Endothelial cell of umbilical vein (primary cell): ENCODE data around the gene VPS26C. TPM values are rescaled to one million over a fixed set of nuclear protein-coding genes. Genes with fewer than 3 reads are reported as not detected.

Experiments used
- BruUV-seq: library from RNA; stranded (reverse); fragments of 400-500 nt; replicated peaks from 2 replicates; lab custom pipeline; 2021; lab: Mats Ljungman, UMichigan
- CTCF ChIA-PET: fragments of 300-600, 350-600 bp; sonication (Branson Sonifier 250); formaldehyde crosslinking; loops from one replicate; lab custom pipeline; 2021; ENCODE audit warnings: antibody characterized with exemption, inconsistent platforms; lab: Charles Lee
- POLR2A ChIA-PET: fragments of 300-600, 350-600 bp; sonication (Branson Sonifier 250); formaldehyde crosslinking; loops from one replicate; lab custom pipeline; 2021; ENCODE audit warnings: antibody characterized with exemption, inconsistent platforms; lab: Charles Lee
- DNase-seq: peaks from one replicate; pipeline ENCODE4 v3.0.0-alpha.2; 2011; ENCODE audit warnings: low read depth, low spot score
- FAIRE-seq: peaks from 2 replicates; lab custom pipeline; 2011; peaks lifted over from hg19 to GRCh38; lab: Jason Lieb, UNC
- H2AFZ ChIP-seq: 2 replicates; pipeline ENCODE4 v1.6.0; 2012; ENCODE audit warnings: low read depth, low read length, control low read depth, inconsistent platforms
- H3K27ac ChIP-seq: 2 replicates; pipeline ENCODE4 v1.5.1; 2011; ENCODE audit warnings: low read depth, mild to moderate bottlenecking, control low read depth, low read length, moderate library complexity; ENCODE audit not compliant: insufficient read depth
- H3K27me3 ChIP-seq, 2 experiments: 2 replicates each; pipeline versions ENCODE4 v1.6.0 to v1.6.1; 2011; ENCODE audit warnings: low read length in 2 of 2, mixed read lengths in 1 of 2; ENCODE audit not compliant: control insufficient read depth in 2 of 2, insufficient read depth in 2 of 2
- H3K36me3 ChIP-seq, 2 experiments: 2 replicates in 1 of 2; 3 replicates in 1 of 2; pipeline ENCODE4 v1.5.1; 2011; ENCODE audit warnings: low read length in 2 of 2, mild to moderate bottlenecking in 1 of 2, moderate library complexity in 1 of 2; ENCODE audit not compliant: control insufficient read depth in 2 of 2, insufficient read depth in 2 of 2; ENCODE audit errors: extremely low read depth in 1 of 2
- H3K4me1 ChIP-seq: 3 replicates; pipeline ENCODE4 v1.5.1; 2011; ENCODE audit warnings: mild to moderate bottlenecking, low read length; ENCODE audit not compliant: control insufficient read depth, insufficient read depth; ENCODE audit errors: extremely low read depth
- H3K4me2 ChIP-seq: 2 replicates; pipeline ENCODE4 v1.6.1; 2011; ENCODE audit warnings: low read length, control low read depth, mixed read lengths; ENCODE audit not compliant: insufficient read depth
- H3K4me3 ChIP-seq, 3 experiments: fragments of 200-600 bp in 1 of 3; sonication (generic), shearing (Covaris generic) in 1 of 3; replicated peaks in 1 of 3; 2 replicates each; pipeline ENCODE4 v1.5.1; 2011 to 2016; ENCODE audit warnings: control low read depth in 3 of 3, low read length in 3 of 3, mild to moderate bottlenecking in 2 of 3, inconsistent platforms in 1 of 3, low read depth in 1 of 3, moderate library complexity in 1 of 3; ENCODE audit not compliant: insufficient read depth in 1 of 3
- H3K79me2 ChIP-seq: 2 replicates; pipeline ENCODE4 v1.6.0; 2012; ENCODE audit warnings: low read length, inconsistent platforms; ENCODE audit not compliant: control insufficient read depth, insufficient read depth
- H3K9ac ChIP-seq: replicated peaks from 2 replicates; pipeline ENCODE3; 2011; ENCODE audit warnings: low read length, control low read depth; ENCODE audit not compliant: insufficient read depth; ENCODE audit errors: extremely low read depth
- H3K9me1 ChIP-seq: replicated peaks from 3 replicates; pipeline ENCODE4 v1.6.0; 2011; ENCODE audit warnings: mild to moderate bottlenecking, low read length; ENCODE audit not compliant: control insufficient read depth, insufficient read depth; ENCODE audit errors: extremely low read depth
- H3K9me3 ChIP-seq: replicated peaks from 2 replicates; pipeline ENCODE4 v1.5.1; 2012; ENCODE audit warnings: low read length, inconsistent platforms; ENCODE audit not compliant: control insufficient read depth, insufficient read depth
- H4K20me1 ChIP-seq: replicated peaks from 2 replicates; pipeline ENCODE3; 2011; ENCODE audit warnings: mild to moderate bottlenecking, low read length; ENCODE audit not compliant: control insufficient read depth, insufficient read depth; ENCODE audit errors: extremely low read depth
- EZH2 ChIP-seq: IDR thresholded peaks from 2 replicates; pipeline ENCODE4 v1.6.1; 2012; ENCODE audit warnings: borderline replicate concordance, low read depth, mild to moderate bottlenecking, moderate library complexity, low read length, inconsistent platforms; ENCODE audit not compliant: severe bottlenecking
- FOS ChIP-seq: IDR thresholded peaks from 2 replicates; pipeline ENCODE4 v1.6.1; 2011; ENCODE audit warnings: mild to moderate bottlenecking, low read length, moderate library complexity, borderline replicate concordance; ENCODE audit not compliant: insufficient read depth
- GATA2 ChIP-seq: IDR thresholded peaks from 2 replicates; pipeline ENCODE4 v1.7.0; 2011; ENCODE audit warnings: low read depth, mild to moderate bottlenecking, moderate library complexity, mixed read lengths, low read length; ENCODE audit not compliant: insufficient read length, insufficient read depth
- JUN ChIP-seq: IDR thresholded peaks from 2 replicates; pipeline ENCODE4 v1.6.1; 2011; ENCODE audit warnings: borderline replicate concordance, low read depth; ENCODE audit not compliant: insufficient read length, insufficient read depth
- MYC ChIP-seq: IDR thresholded peaks from one replicate; pipeline ENCODE4 v1.6.1; 2011; ENCODE audit warnings: mild to moderate bottlenecking, low read depth, low read length
- POLR2A ChIP-seq: IDR thresholded peaks from 2 replicates; pipeline ENCODE4 v1.6.1; 2012; ENCODE audit warnings: low read depth, mild to moderate bottlenecking, control low read depth, low read length
- POLR2AphosphoS5 ChIP-seq: IDR thresholded peaks from 2 replicates; pipeline ENCODE4 v1.6.1; 2012; ENCODE audit warnings: low read depth, mild to moderate bottlenecking, control low read depth, low read length, moderate library complexity; ENCODE audit not compliant: insufficient read depth
- dilution Hi-C: fragments of 300-500 bp; cut with MboI; formaldehyde crosslinking; loops from one replicate; pipeline ENCODE4 v1.15.0; 2019; ENCODE audit warnings: low sequenced_read_pairs; ENCODE audit not compliant: extremely low pct_ligation_motif_present
- intact Hi-C: fragments of 100-400 bp; cut with micrococcal nuclease; formaldehyde crosslinking; loops from one replicate; pipeline ENCODE4 v1.10.0; 2022
- polyA plus RNA-seq, 4 experiments: library from polyadenylated mRNA; depleted of rRNA in 3 of 4; stranded (reverse) in 3 of 4; unstranded in 1 of 4; fragments of >200 nt; gene quantifications; 2 replicates each; pipeline versions ENCODE4 v1.2.1 to v1.2.3, GENCODE V29; 2011 to 2012; ENCODE audit warnings: missing spikeins in 1 of 4
- total RNA-seq: library from RNA; stranded (reverse); gene quantifications from 2 replicates; pipeline ENCODE4 v1.2.3, GENCODE V29; 2021
- TF ChIP-seq, protein P1 (sequence below): IDR thresholded peaks from 2 replicates; pipeline ENCODE4 v1.6.1; 2011; ENCODE audit not compliant: insufficient read depth, insufficient read length
- TF ChIP-seq, protein P2 (sequence below), 2 donors: IDR thresholded peaks; 1 replicate in 1 of 2; 2 replicates in 1 of 2; pipeline ENCODE4 v1.5.1; 2011; ENCODE audit warnings: low read length in 2 of 2, mild to moderate bottlenecking in 2 of 2, moderate library complexity in 2 of 2, control low read depth in 1 of 2, inconsistent platforms in 1 of 2, low read depth in 1 of 2; ENCODE audit not compliant: insufficient read depth in 1 of 2; ENCODE audit errors: extremely low read depth in 1 of 2

The VPS26C gene
- total and polyA plus RNA-seq, 2 donors (not counting 3 experiments of a cell fraction or from before 2014, with no cell fraction given) = 35.2 to 53.7 TPM

DNA sequence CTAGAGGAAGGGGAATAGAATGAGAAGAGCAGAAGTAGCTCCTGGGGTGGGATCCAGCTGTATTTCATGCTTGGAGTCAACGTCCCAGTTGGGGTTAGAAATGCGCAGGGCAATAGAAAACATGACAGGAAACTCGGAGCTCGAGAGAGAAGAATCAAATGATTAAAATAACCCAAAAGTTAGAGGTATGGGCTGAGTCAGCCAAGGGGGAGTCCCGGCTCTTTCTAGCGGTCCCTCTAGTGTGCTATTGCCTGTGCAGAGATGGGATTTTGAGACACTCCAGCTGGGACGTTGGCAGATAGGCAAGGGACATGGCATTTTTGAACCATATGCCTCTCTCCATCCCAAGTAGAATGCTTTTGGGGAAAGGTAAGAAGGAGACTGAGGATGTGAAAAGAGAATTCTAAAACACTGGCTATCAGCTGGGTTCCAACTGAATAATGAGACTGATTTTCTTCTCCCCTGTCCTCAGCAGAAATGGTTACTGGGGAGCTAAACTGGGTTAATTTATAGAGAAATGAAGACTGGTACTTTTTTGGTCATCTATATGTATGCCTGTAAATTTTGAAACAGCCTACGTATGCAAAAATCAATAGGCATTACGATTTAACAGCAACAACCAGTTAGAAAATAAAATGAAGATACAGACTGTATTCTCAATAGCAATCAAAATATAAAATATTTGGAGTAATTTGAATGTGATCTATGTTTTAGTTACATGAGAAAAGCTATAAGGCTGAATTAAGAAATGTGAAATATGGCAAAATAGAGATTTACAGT lies 7.0 kb upstream of the VPS26C start:
- peaks cover 2 to 5% of the 10 kb centered on the region in 2 experiments for H3K27me3 ChIP-seq
- dilution Hi-C loops (no loop called here), intact Hi-C loops (no loop called here)
- ChIA-PET CTCF (interaction anchor here (1.1 to 1.5 kb wide), 2 partner anchors 16 to 22 kb away, joined by 3 read pairs; no protein-coding TSS in a partner anchor), POLR2A (no interaction called here)
- no peaks in the 10 kb centered on the region for H3K9me1 ChIP-seq
- no peak overlapping the region for H2AFZ ChIP-seq
- TF ChIP-seq, protein P1, sequence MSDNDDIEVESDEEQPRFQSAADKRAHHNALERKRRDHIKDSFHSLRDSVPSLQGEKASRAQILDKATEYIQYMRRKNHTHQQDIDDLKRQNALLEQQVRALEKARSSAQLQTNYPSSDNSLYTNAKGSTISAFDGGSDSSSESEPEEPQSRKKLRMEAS = no peak
- TF ChIP-seq GATA2 (no peak), MYC (no peak), POLR2AphosphoS5 (no peak), POLR2A (no peak), EZH2 (no peak), JUN (no peak), FOS (no peak)
- TF ChIP-seq, protein P2, sequence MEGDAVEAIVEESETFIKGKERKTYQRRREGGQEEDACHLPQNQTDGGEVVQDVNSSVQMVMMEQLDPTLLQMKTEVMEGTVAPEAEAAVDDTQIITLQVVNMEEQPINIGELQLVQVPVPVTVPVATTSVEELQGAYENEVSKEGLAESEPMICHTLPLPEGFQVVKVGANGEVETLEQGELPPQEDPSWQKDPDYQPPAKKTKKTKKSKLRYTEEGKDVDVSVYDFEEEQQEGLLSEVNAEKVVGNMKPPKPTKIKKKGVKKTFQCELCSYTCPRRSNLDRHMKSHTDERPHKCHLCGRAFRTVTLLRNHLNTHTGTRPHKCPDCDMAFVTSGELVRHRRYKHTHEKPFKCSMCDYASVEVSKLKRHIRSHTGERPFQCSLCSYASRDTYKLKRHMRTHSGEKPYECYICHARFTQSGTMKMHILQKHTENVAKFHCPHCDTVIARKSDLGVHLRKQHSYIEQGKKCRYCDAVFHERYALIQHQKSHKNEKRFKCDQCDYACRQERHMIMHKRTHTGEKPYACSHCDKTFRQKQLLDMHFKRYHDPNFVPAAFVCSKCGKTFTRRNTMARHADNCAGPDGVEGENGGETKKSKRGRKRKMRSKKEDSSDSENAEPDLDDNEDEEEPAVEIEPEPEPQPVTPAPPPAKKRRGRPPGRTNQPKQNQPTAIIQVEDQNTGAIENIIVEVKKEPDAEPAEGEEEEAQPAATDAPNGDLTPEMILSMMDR (IDR thresholded peaks at IDR 0.05; ENCODE audit: extremely low read depth in 1 of 2, insufficient read depth in 1 of 2, low read depth in 1 of 2, low read length in 2 of 2) = no peak
- no peak for DNase-seq
- H3K27ac ChIP-seq = no peak overlapping the region
- no TSS peak for BruUV-seq
- H3K4me3 ChIP-seq = no peak overlapping the region
- H3K4me2 ChIP-seq = no peak overlapping the region
- no peaks in the 10 kb centered on the region for H3K36me3 ChIP-seq
- H3K79me2 ChIP-seq = no peaks in the 10 kb centered on the region
- FAIRE-seq = no peak
- no peak overlapping the region for H3K9ac ChIP-seq
- H4K20me1 ChIP-seq = no peaks in the 10 kb centered on the region
- H3K4me1 ChIP-seq = no peaks in the 10 kb centered on the region
- H3K9me3 ChIP-seq = no peaks in the 10 kb centered on the region
